ENCODE results near the gene SPRYD7.

GRCh38 chr13:49938921-49939320 is 2.8 kb upstream of the SPRYD7 start:
- TF ChIP-seq, protein P1, sequence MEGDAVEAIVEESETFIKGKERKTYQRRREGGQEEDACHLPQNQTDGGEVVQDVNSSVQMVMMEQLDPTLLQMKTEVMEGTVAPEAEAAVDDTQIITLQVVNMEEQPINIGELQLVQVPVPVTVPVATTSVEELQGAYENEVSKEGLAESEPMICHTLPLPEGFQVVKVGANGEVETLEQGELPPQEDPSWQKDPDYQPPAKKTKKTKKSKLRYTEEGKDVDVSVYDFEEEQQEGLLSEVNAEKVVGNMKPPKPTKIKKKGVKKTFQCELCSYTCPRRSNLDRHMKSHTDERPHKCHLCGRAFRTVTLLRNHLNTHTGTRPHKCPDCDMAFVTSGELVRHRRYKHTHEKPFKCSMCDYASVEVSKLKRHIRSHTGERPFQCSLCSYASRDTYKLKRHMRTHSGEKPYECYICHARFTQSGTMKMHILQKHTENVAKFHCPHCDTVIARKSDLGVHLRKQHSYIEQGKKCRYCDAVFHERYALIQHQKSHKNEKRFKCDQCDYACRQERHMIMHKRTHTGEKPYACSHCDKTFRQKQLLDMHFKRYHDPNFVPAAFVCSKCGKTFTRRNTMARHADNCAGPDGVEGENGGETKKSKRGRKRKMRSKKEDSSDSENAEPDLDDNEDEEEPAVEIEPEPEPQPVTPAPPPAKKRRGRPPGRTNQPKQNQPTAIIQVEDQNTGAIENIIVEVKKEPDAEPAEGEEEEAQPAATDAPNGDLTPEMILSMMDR (IDR thresholded peaks at IDR 0.05), result no peak
- TF ChIP-seq POLR2A (IDR thresholded peaks at IDR 0.05), result no peak
